Spleen (tissue), 11 donors: ENCODE measurements around the gene ABO. TPM values are rescaled to one million over a fixed set of nuclear protein-coding genes. Genes with fewer than 3 reads are reported as not detected.
"Not testable (repeated sequence)": the region's sequence is repeated elsewhere in the genome, so short reads cannot be mapped to it uniquely, and the experiment has no call there.

ENCODE experiments used
- DNase-seq: peaks from one replicate; pipeline ENCODE4 v3.0.0-alpha.2; 2020
- H3K27ac ChIP-seq, 8 donors: fragments of 200-600 bp; sonication (generic) in 7 of 8; 1 replicate in 4 of 8; 2 replicates in 4 of 8; pipeline versions ENCODE4 v1.5.0 to v1.8.0; 2016 to 2021; ENCODE audit warnings: inconsistent platforms in 4 of 8, mild to moderate bottlenecking in 4 of 8, moderate library complexity in 1 of 8
- H3K27me3 ChIP-seq, 7 donors: fragments of 200-600 bp; sonication (generic) in 6 of 7; replicated peaks in 1 of 7; 1 replicate in 4 of 7; 2 replicates in 3 of 7; pipeline versions ENCODE4 v1.5.0 to v1.8.0; 2016 to 2021; ENCODE audit warnings: inconsistent platforms in 3 of 7, mild to moderate bottlenecking in 1 of 7
- H3K36me3 ChIP-seq, 6 donors: fragments of 200-600 bp; sonication (generic) in 5 of 6; 1 replicate in 4 of 6; 2 replicates in 2 of 6; pipeline versions ENCODE4 v1.5.0 to v1.8.0; 2016 to 2021; ENCODE audit warnings: inconsistent platforms in 2 of 6
- H3K4me1 ChIP-seq, 6 donors: fragments of 200-600 bp; sonication (generic) in 5 of 6; 1 replicate in 3 of 6; 2 replicates in 3 of 6; pipeline versions ENCODE4 v1.5.0 to v1.8.0; 2016 to 2021; ENCODE audit warnings: inconsistent platforms in 3 of 6
- H3K4me3 ChIP-seq, 8 donors: fragments of 200-600 bp; sonication (generic) in 7 of 8; 1 replicate in 4 of 8; 2 replicates in 4 of 8; pipeline versions ENCODE4 v1.5.0 to v1.8.0; 2016 to 2021; ENCODE audit warnings: inconsistent platforms in 4 of 8, mild to moderate bottlenecking in 4 of 8, moderate library complexity in 2 of 8
- H3K9me3 ChIP-seq, 8 donors: fragments of 200-600 bp; sonication (generic) in 7 of 8; 1 replicate in 4 of 8; 2 replicates in 4 of 8; pipeline versions ENCODE4 v1.5.0 to v1.8.0; 2016 to 2021; ENCODE audit warnings: inconsistent platforms in 4 of 8
- CTCF ChIP-seq, 11 experiments: fragments of 200-600 bp in 7 of 11; fragments of 450-650 bp in 4 of 11; sonication (generic) in 4 of 11; IDR thresholded peaks in 8 of 11; conservative IDR thresholded peaks in 3 of 11; 1 replicate in 7 of 11; 2 replicates in 4 of 11; pipeline versions ENCODE4 v1.4.0 to v1.8.0; 2016 to 2021; ENCODE audit warnings: antibody characterized with exemption in 11 of 11, inconsistent platforms in 4 of 11, mild to moderate bottlenecking in 1 of 11
- POLR2A ChIP-seq, 3 donors: fragments of 450-650 bp; IDR thresholded peaks; one replicate each; pipeline ENCODE4 v1.5.1; 2017; ENCODE audit warnings: antibody characterized with exemption in 3 of 3, mild to moderate bottlenecking in 1 of 3
- POLR2AphosphoS5 ChIP-seq, 3 donors: sonication (generic); formaldehyde crosslinking; IDR thresholded peaks; one replicate each; pipeline ENCODE4 v1.5.1; 2017; ENCODE audit warnings: antibody characterized with exemption in 3 of 3
- WGBS, 5 donors: extraction: QIAGEN DNeasy Blood & Tissue Kit in 3 of 5; methylation state at CpG; one replicate each; pipeline versions ENCODE4 v1.1.5 to v1.1.7; 2013 to 2018; 5-methylcytosine and 5-hydroxymethylcytosine counted together
- intact Hi-C: fragments of 100-400 bp; cut with DNase I; formaldehyde crosslinking; loops from one replicate; pipeline ENCODE4 v1.15.0; 2023; ENCODE audit warnings: low total_unique reads
- polyA plus RNA-seq, 3 donors: library from polyadenylated mRNA; stranded (reverse); fragments of 200-250 nt; gene quantifications; one replicate each; pipeline ENCODE4 v1.2.1, GENCODE V29; 2013
- total RNA-seq, 7 donors: library from RNA; depleted of rRNA in 3 of 7; stranded (reverse); fragments of >200 nt in 3 of 7; fragmentation: NEBNext Ultra II Directional in 4 of 7; extraction: Animal tissue kit (Norgen Biotek cat#: 25700) in 4 of 7; gene quantifications; one replicate each; pipeline versions ENCODE4 v1.1.0 to v1.2.1, GENCODE V29; 2016 to 2021
- donor health status: healthy with polysubstance abuse.
- donor health status: DM: no; HTN: no; CAD: no; lungs with moderate emphysema.
- donor health status: DM: no; HTN: no; CAD: no.
- donor health status: Bipolar disorder and iron deficiency.
- donor health status: healthy.
- donor health status: DM: no; HTN: no; CAD: no.
- donor health status: DM: yes; HTN: yes; CAD: no.

Gene ABO
- total and polyA plus RNA-seq, 10 donors, result 0.26 to 5.8 (median 2.3) TPM

DNA sequence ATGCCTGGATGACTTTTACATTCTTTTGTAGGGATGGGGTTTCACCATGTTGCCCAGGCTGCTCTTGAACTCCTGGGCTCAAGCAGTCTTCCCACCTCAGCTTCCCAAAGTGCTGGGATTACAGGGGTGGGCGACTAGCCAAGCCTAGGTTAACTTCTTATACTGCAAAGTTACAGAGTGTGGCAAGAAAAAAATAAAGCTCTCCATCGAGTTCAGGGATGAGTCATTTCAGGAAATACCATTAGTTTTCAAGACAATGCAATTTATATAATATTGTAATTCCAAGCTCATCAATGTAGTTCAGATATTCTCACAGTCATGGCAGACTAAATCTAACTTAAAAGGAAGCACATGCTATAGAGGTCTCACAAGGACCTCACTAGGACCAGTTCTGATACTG lies 11.5 kb upstream of the ABO start:
- DNase-seq, result no peak
- Histone ChIP-seq H3K27me3 (no peaks in the 10 kb centered on the region), H3K9me3 (peaks cover 4 to 41% (median 32%) of the 10 kb centered on the region in 8 donors), H3K27ac (no peak overlapping the region), H3K4me1 (no peaks in the 10 kb centered on the region), H3K36me3 (no peaks in the 10 kb centered on the region), H3K4me3 (no peak overlapping the region)
- intact Hi-C loops, result no loop called here
- 43 to 56% (median 53%) methylated on average over 2 of the region's 2 CpGs for WGBS, 5 donors
- TF ChIP-seq POLR2AphosphoS5 (IDR thresholded peaks at IDR 0.05) (no peak), CTCF (IDR thresholded peaks at IDR 0.05 in 8 of 11, conservative IDR thresholded peaks at IDR 0.05 in 3 of 11) (no peak), POLR2A (IDR thresholded peaks at IDR 0.05) (no peak)

DNA sequence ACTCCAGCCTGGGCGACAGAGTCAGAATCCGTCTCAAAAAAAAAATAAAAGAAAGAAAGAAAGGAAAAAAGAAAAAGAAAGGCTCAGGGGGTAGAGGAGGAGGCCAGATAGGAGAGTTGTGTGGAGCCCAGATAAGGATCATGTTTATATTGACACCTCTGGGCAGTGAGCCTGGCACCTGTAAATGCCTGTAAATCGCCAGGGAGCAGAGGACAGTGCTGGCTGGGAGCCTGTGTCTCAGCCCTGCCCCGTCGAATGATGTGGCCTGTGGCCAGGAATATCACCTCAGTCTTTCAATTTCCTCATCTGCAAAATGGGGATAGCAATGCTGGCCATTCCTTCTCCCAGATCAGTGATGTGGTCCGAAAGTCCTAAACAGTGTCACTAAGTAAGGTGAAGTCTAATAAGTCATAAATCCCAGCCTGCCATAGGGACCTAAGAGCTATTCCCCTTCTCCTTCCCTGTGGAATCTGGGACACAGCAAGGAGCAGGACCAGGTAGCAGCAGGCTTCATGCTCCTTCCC lies 10.3 kb upstream of the ABO start:
- intact Hi-C loops, result no loop called here
- no peaks in the 10 kb centered on the region for H3K36me3 ChIP-seq
- 74 to 87% (median 83%) methylated on average over 6 of the region's 6 CpGs for WGBS, 5 donors
- DNase-seq, result no peak
- H3K4me1 ChIP-seq, result no peaks in the 10 kb centered on the region
- H3K27ac ChIP-seq, result no peak overlapping the region
- no peak overlapping the region for H3K4me3 ChIP-seq
- peaks cover 3 to 29% (median 20%) of the 10 kb centered on the region in 8 donors for H3K9me3 ChIP-seq
- TF ChIP-seq POLR2AphosphoS5 (IDR thresholded peaks at IDR 0.05) (no peak), POLR2A (IDR thresholded peaks at IDR 0.05) (no peak), CTCF (IDR thresholded peaks at IDR 0.05 in 8 of 11, conservative IDR thresholded peaks at IDR 0.05 in 3 of 11) (no peak)
- H3K27me3 ChIP-seq, result peaks cover 0 to 5% (median 0%) of the 10 kb centered on the region in 7 donors

GRCh38 chr9:133284362-133284761 lies 9.4 kb upstream of the ABO start:
- no peak for TF ChIP-seq POLR2A (IDR thresholded peaks at IDR 0.05)
- Histone ChIP-seq H3K4me1 (no peaks in the 10 kb centered on the region), H3K4me3 (no peak overlapping the region), H3K9me3 (peaks cover 0 to 19% (median 12%) of the 10 kb centered on the region in 8 donors), H3K27me3 (peaks cover 0 to 5% (median 0%) of the 10 kb centered on the region in 7 donors), H3K36me3 (no peaks in the 10 kb centered on the region), H3K27ac (no peak overlapping the region)
- no peak for DNase-seq
- intact Hi-C loops, result no loop called here
- WGBS, 5 donors, result 88 to 97% (median 92%) methylated on average over 8 of the region's 8 CpGs

DNA sequence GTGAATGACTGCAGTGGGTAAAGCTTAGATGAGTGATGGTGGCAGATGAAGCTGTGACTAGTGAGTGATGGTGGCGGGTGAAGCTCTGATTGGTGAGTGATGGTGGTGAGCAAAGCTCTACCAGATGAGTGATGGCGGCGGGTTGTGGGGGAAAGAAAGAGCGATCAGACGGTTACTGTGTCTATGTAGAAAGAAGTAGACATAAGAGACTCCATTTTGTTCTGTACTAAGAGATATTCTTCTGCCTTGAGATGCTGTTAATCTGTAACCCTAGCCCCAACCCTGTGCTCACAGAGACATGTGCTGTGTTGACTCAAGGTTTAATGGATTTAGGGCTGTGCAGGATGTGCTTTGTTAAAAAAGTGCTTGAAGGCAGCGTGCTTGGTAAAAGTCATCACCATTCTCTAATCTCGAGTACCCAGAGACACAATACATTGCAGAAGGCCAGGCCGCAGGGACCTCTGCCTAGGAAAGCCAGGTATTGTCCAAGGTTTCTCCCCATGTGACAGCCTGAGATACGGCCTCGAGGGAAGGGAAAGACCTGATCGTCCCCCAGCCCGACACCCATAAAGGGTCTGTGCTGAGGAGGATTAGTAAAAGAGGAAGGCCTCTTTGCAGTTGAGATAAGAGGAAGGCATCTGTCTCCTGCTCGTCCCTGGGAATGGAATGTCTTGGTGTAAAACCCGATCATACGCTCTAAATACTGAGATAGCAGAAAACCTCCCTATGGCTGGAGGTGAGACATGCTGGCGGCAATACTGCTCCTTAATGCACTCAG lies 8.4 kb upstream of the ABO start:
- 79 to 90% (median 84%) methylated on average over 14 to 16 of the region's 16 CpGs for WGBS, 5 donors
- DNase-seq, intact Hi-C loops: not testable (repeated sequence)

DNA sequence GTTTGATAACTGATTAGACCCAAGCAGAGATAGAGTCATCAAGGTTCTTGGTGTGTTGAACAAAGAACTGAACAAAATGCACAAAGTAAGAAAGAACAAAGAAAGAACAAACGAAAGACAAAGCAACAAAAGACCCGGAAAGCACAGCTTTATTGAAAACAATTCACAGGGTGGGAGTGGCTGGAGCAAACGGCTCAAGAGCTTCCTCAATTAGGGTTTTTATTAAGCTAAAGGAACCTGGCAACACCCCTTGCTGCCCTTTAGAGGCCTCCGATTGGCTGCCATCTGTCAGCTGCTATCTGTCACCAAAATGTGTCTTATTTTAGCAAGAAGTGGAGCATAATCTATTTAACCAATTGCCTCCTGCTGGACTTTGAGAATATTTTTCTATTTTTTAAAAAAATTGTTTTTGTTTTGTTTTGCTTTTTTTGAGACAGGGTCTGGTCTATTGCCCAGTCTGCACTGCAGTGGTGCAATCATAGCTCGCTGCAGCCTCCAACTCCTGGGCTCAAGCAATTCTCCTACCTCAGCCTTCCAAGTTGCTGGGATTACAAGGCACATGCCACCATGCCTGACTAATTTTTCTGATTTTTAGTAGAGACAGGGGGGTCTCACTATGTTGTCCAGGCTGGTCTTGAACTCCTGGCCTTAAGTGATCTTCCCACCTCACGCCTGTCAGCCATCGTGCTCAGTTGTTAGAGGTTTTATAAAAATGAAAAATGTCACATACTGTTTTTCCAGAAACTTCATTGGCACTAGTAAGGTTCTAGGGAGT lies 7.7 kb upstream of the ABO start:
- intact Hi-C loops, result no loop called here
- Histone ChIP-seq H3K27ac (no peak overlapping the region), H3K27me3 (peaks cover 0 to 9% (median 0%) of the 10 kb centered on the region in 7 donors), H3K4me1 (no peaks in the 10 kb centered on the region), H3K9me3 (peaks cover 0 to 15% (median 7%) of the 10 kb centered on the region in 8 donors), H3K36me3 (no peaks in the 10 kb centered on the region), H3K4me3 (no peak overlapping the region)
- no peak for DNase-seq
- TF ChIP-seq POLR2AphosphoS5 (IDR thresholded peaks at IDR 0.05) (no peak), POLR2A (IDR thresholded peaks at IDR 0.05) (no peak), CTCF (IDR thresholded peaks at IDR 0.05 in 8 of 11, conservative IDR thresholded peaks at IDR 0.05 in 3 of 11) (no peak)
- 47 to 55% (median 52%) methylated on average over 7 of the region's 7 CpGs for WGBS, 5 donors

More for the DNA sequence above, 8.4 kb upstream of the ABO start:
- not testable (repeated sequence) for H3K36me3 ChIP-seq, H3K27me3 ChIP-seq, H3K4me3 ChIP-seq, H3K4me1 ChIP-seq, H3K27ac ChIP-seq
- peaks cover 0 to 15% (median 8%) of the 10 kb centered on the region in 8 donors for H3K9me3 ChIP-seq
